GM19395 (cell line): ENCODE measurements around the gene SLC6A15.

Experiments
- ATAC-seq: cut with Tn5 transposase; IDR thresholded peaks from one replicate; pipeline ENCODE4 v1.9.1; 2021; ENCODE audit warnings: mild to moderate bottlenecking, moderate library complexity; ENCODE audit not compliant: unreplicated experiment

The SLC6A15 gene

DNA sequence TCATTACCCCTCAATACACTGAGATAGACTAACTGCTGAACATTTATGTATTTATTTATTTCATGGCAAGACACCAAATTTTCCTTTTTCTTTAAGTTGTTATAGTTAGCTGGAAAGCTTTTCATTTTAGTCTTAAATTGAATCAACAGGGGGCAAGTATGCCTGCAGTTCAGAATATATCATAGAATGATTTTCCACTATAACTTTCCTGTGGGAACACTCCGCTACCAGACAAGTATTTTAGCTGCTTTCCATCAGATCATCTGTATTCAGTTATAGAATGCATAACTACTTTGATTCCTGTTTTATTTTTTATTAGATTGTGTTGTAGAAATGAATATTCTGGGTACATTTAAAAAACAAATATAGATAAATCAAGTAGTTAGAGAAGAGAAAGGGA is 102.0 kb downstream of the SLC6A15 start:
- no peak for ATAC-seq
